HCT116 (cell line): ENCODE results near the gene CDHR5. TPM values are rescaled to one million over a fixed set of nuclear protein-coding genes. Genes with fewer than 3 reads are reported as not detected.

Experiments used
- ATAC-seq: fragments of 200-7000 bp; cut with Tn5 transposase; 2 replicates; pipeline ENCODE4 v1.9.1; 2020; ENCODE audit warnings: mild to moderate bottlenecking, moderate library complexity
- BruUV-seq: library from RNA; stranded (reverse); fragments of 400-500 nt; replicated peaks from 2 replicates; lab custom pipeline; 2021; lab: Mats Ljungman, UMichigan
- CTCF ChIA-PET: fragments of 300-600 bp; sonication (Branson Sonifier 250); formaldehyde crosslinking; loops from one replicate; lab custom pipeline; 2021; ENCODE audit warnings: antibody characterized with exemption; lab: Charles Lee
- POLR2A ChIA-PET: fragments of 300-600, 350-600 bp; sonication (Branson Sonifier 250); formaldehyde crosslinking; loops from one replicate; lab custom pipeline; 2021; ENCODE audit warnings: antibody characterized with exemption; lab: Charles Lee
- RAD21 ChIA-PET, 2 experiments: fragments of 300-600 bp; sonication (Branson Sonifier 250); formaldehyde crosslinking; loops; one replicate each; lab custom pipeline; 2023; ENCODE audit warnings: low total read pairs in 2 of 2; ENCODE audit not compliant: uncharacterized antibody in 2 of 2, unreplicated experiment in 2 of 2, low non-redundant PET in 1 of 2; lab: Charles Lee
- DNase-seq: peaks from one replicate; pipeline ENCODE4 v3.0.0-alpha.2; 2010; ENCODE audit warnings: low read depth, low spot score
- H2AFZ ChIP-seq: fragments of 200-600 bp; shearing (Covaris generic), sonication (generic); 2 replicates; pipeline ENCODE4 v1.6.1; 2017; ENCODE audit warnings: low read depth, mixed run types, mixed read lengths, antibody characterized with exemption, low read length; ENCODE audit not compliant: poor library complexity, severe bottlenecking
- H3K27ac ChIP-seq: 2 replicates; pipeline ENCODE4 v1.5.1; 2012; ENCODE audit warnings: low read depth, low read length
- H3K27me3 ChIP-seq: fragments of 200-600 bp; sonication (generic); 2 replicates; pipeline ENCODE4 v1.6.1; 2016; ENCODE audit warnings: mixed run types, low read length, mixed read lengths; ENCODE audit not compliant: insufficient read depth
- H3K36me3 ChIP-seq, 2 experiments: fragments of 200-500 bp in 1 of 2; fragments of 200-600 bp in 1 of 2; sonication (Bioruptor generic) in 1 of 2; sonication (generic) in 1 of 2; 2 replicates each; pipeline versions ENCODE4 v1.5.1 to v1.6.1; 2014 to 2016; ENCODE audit warnings: low read length in 2 of 2, inconsistent platforms in 1 of 2, mixed read lengths in 1 of 2, mixed run types in 1 of 2; ENCODE audit not compliant: insufficient read depth in 2 of 2, control insufficient read depth in 1 of 2
- H3K4me1 ChIP-seq, 2 experiments: fragments of 200-600 bp in 1 of 2; sonication (generic) in 1 of 2; 2 replicates each; pipeline versions ENCODE4 v1.5.1 to v1.6.1; 2012 to 2017; ENCODE audit warnings: low read length in 2 of 2, inconsistent platforms in 1 of 2, mild to moderate bottlenecking in 1 of 2, mixed read lengths in 1 of 2, mixed run types in 1 of 2, moderate library complexity in 1 of 2; ENCODE audit not compliant: insufficient read depth in 2 of 2, control insufficient read depth in 1 of 2
- H3K4me2 ChIP-seq: fragments of 200-600 bp; sonication (generic); 2 replicates; pipeline ENCODE4 v1.6.1; 2017; ENCODE audit warnings: mixed run types, low read length, mixed read lengths
- H3K4me3 ChIP-seq, 2 experiments: fragments of 200-600 bp in 1 of 2; sonication (generic) in 1 of 2; replicated peaks in 1 of 2; 2 replicates each; pipeline ENCODE4 v1.5.1; 2011 to 2016; ENCODE audit warnings: low read length in 2 of 2, control low read depth in 1 of 2, low read depth in 1 of 2, mild to moderate bottlenecking in 1 of 2, mixed read lengths in 1 of 2, mixed run types in 1 of 2
- H3K79me2 ChIP-seq: fragments of 200-600 bp; sonication (generic); 2 replicates; pipeline ENCODE4 v1.6.1; 2017; ENCODE audit warnings: mild to moderate bottlenecking, mixed run types, low read length, moderate library complexity, mixed read lengths; ENCODE audit not compliant: insufficient read depth
- H3K9ac ChIP-seq: fragments of 200-600 bp; sonication (generic); 2 replicates; pipeline ENCODE4 v1.6.1; 2016; ENCODE audit warnings: low read length, mixed read lengths
- H3K9me2 ChIP-seq: fragments of 200-600 bp; sonication (generic), shearing (Covaris generic); 2 replicates; pipeline ENCODE4 v1.6.1; 2017; ENCODE audit warnings: mixed run types, mild to moderate bottlenecking, moderate library complexity; ENCODE audit not compliant: insufficient read depth
- H3K9me3 ChIP-seq, 2 experiments: fragments of 200-500 bp in 1 of 2; fragments of 200-600 bp in 1 of 2; sonication (Bioruptor generic) in 1 of 2; sonication (generic) in 1 of 2; 2 replicates each; pipeline ENCODE4 v1.6.1; 2014 to 2017; ENCODE audit warnings: low read length in 2 of 2, mixed read lengths in 2 of 2, inconsistent platforms in 1 of 2, low read depth in 1 of 2, mild to moderate bottlenecking in 1 of 2, mixed run types in 1 of 2, moderate library complexity in 1 of 2; ENCODE audit not compliant: control insufficient read depth in 1 of 2, insufficient read depth in 1 of 2
- H4K20me1 ChIP-seq: fragments of 200-600 bp; sonication (generic), shearing (Covaris generic); 2 replicates; pipeline ENCODE4 v1.6.1; 2017; ENCODE audit warnings: mixed run types, mild to moderate bottlenecking, moderate library complexity; ENCODE audit not compliant: insufficient read depth
- CTCF ChIP-seq, 3 experiments: fragments of 200-600 bp in 1 of 3; sonication (generic) in 1 of 3; IDR thresholded peaks in 2 of 3; conservative IDR thresholded peaks in 1 of 3; 2 replicates each; pipeline ENCODE4 v1.5.1; 2012 to 2017; ENCODE audit warnings: low read depth in 2 of 3, low read length in 2 of 3, antibody characterized with exemption in 1 of 3, borderline replicate concordance in 1 of 3, control low read depth in 1 of 3, mild to moderate bottlenecking in 1 of 3, mixed read lengths in 1 of 3, mixed run types in 1 of 3, moderate library complexity in 1 of 3; ENCODE audit not compliant: insufficient read depth in 1 of 3
- ELF1 ChIP-seq: IDR thresholded peaks from 2 replicates; pipeline ENCODE4 v1.6.1; 2012; ENCODE audit warnings: low read depth, borderline replicate concordance
- POLR2A ChIP-seq: IDR thresholded peaks from 2 replicates; pipeline ENCODE4 v1.7.0; 2011; ENCODE audit warnings: borderline replicate concordance; ENCODE audit not compliant: insufficient read depth, insufficient read length; ENCODE audit errors: extremely low read depth
- RAD21 ChIP-seq: IDR thresholded peaks from 2 replicates; pipeline ENCODE4 v1.6.1; 2012; ENCODE audit warnings: low read depth, mild to moderate bottlenecking
- SIN3A ChIP-seq: IDR thresholded peaks from 2 replicates; pipeline ENCODE4 v1.6.1; 2012; ENCODE audit warnings: low read depth
- SP1 ChIP-seq: IDR thresholded peaks from 2 replicates; pipeline ENCODE4 v1.6.1; 2012; ENCODE audit warnings: low read depth
- SRF ChIP-seq: IDR thresholded peaks from 2 replicates; pipeline ENCODE4 v1.6.1; 2012; ENCODE audit warnings: low read depth
- ZBTB33 ChIP-seq: IDR thresholded peaks from 2 replicates; pipeline ENCODE4 v1.6.1; 2011; ENCODE audit warnings: mild to moderate bottlenecking, low read length, moderate library complexity; ENCODE audit not compliant: insufficient replicate concordance; ENCODE audit errors: extremely low read depth
- ZNF274 ChIP-seq: fragments of 200-500 bp; sonication (Bioruptor generic); IDR thresholded peaks from 2 replicates; pipeline ENCODE4 v1.6.1; 2014; ENCODE audit warnings: mild to moderate bottlenecking, low read depth, low read length, inconsistent platforms
- intact Hi-C: fragments of 100-400 bp; cut with micrococcal nuclease; formaldehyde crosslinking; loops from 2 replicates; pipeline ENCODE4 v1.10.0; 2022
- total RNA-seq: library from RNA; stranded (reverse); gene quantifications from one replicate; pipeline ENCODE4 v1.2.1, GENCODE V29; 2021; ENCODE audit not compliant: unreplicated experiment

The CDHR5 gene
- total RNA-seq, 1 experiment from 2014 or later: not detected

GRCh38 chr11:626475-627307, 1.9 kb upstream of the CDHR5 start, which contains the start of gene SCT (continued):
- TF ChIP-seq ZBTB33 (no peak), SP1 (no peak)
- TF ChIP-seq, all 23 proteins: peak for 0

- ATAC-seq (no peak), DNase-seq (no peak)
- Histone ChIP-seq H3K9me2 (no peaks in the 10 kb centered on the region), H3K9me3 (no peaks in the 10 kb centered on the region), H3K9ac (no peak overlapping the region), H3K4me1 (peaks cover 0 to 28% of the 10 kb centered on the region in 2 experiments; a peak in 2 of 4 replicates), H3K27ac (no peak overlapping the region), H3K79me2 (no peaks in the 10 kb centered on the region), H2AFZ (no peak overlapping the region), H4K20me1 (no peaks in the 10 kb centered on the region), H3K27me3 (no peaks in the 10 kb centered on the region), H3K4me3 (no peak overlapping the region), H3K36me3 (no peaks in the 10 kb centered on the region), H3K4me2 (no peak overlapping the region)
- POLR2A ChIA-PET: no interaction called here
- TF ChIP-seq POLR2A: no peak
- TF ChIP-seq ELF1: no peak
- TF ChIP-seq CTCF (IDR thresholded peaks at IDR 0.05 in 2 of 3, conservative IDR thresholded peaks at IDR 0.05 in 1 of 3; ENCODE audit: borderline replicate concordance in 1 of 3, insufficient read depth in 1 of 3, low read depth in 2 of 3, low read length in 2 of 3): no peak
- no peak for TF ChIP-seq RAD21
- no peak for TF ChIP-seq SRF
- TF ChIP-seq SIN3A: no peak
- TF ChIP-seq ZNF274: no peak
- CTCF ChIA-PET: no interaction called here
- BruUV-seq: no TSS peak
- RAD21 ChIA-PET: no interaction called here
- intact Hi-C loops: no loop called here
Observed at GRCh38 chr11:625636-626268, 997 bp upstream of the CDHR5 start.
